Measurements from ENCODE around the gene MORF4L1.
A peak's percentile ranks its signal among the peaks of the same experiment; 100 is the strongest.
"Not testable (repeated sequence)": the region's sequence is repeated elsewhere in the genome, so short reads cannot be mapped to it uniquely, and the experiment has no call there.

The MORF4L1 gene

DNA sequence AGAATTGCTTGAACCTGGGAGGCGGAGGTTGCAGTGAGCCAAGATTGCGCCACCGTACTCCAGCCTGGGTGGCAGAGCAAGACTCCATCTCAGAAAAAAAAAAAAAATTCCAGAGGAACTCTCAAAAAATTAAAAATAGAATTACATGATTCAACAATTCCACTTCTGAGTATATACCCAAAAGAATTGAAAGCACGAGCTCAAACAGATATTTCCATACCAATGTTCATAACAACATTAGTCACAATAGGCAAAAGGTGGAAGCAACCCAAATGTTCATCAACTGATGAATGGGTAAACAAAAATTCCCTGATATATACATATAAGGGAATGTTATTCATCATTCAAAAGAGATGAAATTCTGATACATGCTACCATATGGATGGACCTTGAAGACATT is 16.9 kb upstream of the MORF4L1 start:
- peak; percentile 80 to 86 for DNase-seq (ENCODE audit: low read depth in 2 of 2)

DNA sequence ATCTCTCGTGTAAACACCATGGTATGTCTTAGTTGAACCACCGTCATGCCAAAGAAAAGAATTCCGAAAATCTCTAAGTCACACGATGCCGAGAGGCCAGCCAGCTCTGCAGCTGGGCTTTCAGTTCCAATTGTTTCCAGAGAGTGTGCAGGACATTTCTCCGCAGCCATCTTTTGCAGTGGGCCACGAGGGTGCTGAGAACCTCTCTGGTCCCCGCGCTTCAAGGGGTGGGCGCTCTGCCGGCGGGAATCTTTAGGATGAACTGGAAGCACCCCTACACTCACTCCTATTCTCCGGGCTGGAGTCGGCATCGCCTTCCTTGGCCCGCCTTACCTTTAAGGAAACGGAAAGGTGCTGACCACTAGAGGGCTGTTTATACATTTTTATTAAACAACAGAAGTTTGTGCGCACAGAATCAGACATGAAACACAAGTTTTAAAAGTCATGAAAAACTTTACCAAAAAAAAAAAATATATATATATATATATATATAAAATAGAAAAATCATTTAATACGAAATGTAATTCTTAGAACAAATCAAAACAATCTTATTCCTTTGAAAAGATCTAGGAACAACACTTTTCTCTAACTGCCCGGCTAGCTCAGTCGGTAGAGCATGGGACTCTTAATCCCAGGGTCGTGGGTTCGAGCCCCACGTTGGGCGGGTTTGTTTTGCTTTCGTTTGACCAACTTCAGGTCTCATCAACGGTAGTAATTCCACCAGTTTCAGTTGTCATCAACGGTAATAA is 12.5 kb upstream of the MORF4L1 start:
- peak; percentile 62 to 69 for DNase-seq (ENCODE audit: low read depth in 2 of 2)

DNA sequence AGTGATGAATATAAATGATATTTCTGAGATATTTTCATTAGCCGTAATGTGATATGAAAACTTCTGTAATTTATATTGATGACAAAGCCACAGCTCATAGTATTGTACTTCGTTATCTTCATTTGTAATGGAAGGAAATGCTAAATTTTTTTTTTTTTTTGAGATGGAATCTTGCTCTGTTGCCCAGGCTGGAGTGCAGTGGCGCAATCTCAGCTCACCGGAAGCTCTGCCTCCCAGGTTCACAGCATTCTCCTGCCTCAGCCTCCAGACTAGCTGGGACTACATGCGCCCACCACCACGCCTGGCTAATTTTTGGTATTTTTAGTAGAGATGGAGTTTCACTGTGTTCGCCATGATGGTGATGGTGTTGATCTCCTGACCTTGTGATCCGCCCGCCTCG is 7.1 kb upstream of the MORF4L1 start:
- not testable (repeated sequence) for DNase-seq (ENCODE audit: low read depth in 2 of 2)

DNA sequence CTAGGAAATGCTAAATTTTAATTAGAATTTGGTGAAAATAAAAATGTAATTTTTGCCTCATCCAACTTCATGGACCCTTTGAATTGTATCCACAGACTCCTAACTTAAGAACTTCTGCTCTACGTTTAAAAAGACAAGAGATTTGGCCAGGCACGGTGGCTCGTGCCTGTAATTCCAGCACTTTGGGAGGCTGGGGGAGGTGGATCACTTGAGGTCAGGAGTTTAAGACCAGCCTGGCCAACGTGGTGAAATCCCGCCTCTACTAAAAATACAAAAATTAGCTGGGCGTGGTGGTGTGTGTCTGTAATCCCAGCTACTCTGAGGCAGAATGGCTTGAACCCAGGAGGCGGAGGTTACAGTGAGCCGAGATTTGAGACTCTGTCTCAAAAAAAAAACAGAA is 6.7 kb upstream of the MORF4L1 start:
- DNase-seq (ENCODE audit: low read depth in 2 of 2), result not testable (repeated sequence)

DNA sequence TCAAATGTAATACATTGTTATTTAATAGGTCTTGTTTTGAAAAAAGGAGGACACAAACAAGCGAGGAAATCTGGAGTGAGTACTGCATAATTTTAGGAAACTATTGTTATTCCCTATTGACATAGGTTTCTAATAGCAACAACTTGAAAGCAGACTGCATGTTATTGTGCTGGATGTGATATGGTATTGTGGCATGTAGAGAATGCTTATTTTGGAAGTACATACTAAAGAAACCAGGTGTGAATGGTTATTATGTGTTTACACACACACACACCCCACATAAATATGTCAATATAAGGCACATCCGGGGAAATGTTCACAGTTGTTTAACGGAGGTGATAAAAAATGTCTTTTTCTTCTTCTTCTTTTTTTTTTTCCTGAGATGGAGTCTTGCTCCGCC is 5.9 kb upstream of the MORF4L1 start:
- no peak for DNase-seq (ENCODE audit: low read depth in 2 of 2)

DNA sequence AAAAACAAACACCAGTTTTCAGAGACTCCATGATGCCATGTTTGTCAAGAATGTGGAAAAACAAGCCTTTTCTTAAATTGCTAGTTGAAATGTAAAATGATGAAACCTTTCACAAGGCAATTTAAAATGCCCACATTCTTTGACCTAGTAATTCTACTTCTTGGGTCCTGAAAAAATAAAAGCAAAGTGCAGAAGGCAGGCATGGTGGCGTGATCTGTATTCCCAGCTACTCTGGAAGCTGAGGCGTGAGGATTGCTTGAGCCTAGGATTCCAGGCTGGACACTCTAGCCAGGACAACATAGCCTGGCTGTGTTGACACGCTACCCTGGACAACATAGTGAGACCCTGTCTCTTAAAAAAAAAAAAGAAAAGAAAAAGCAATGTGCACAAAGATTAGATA is 4.3 kb upstream of the MORF4L1 start:
- no peak for DNase-seq (ENCODE audit: low read depth in 2 of 2)

DNA sequence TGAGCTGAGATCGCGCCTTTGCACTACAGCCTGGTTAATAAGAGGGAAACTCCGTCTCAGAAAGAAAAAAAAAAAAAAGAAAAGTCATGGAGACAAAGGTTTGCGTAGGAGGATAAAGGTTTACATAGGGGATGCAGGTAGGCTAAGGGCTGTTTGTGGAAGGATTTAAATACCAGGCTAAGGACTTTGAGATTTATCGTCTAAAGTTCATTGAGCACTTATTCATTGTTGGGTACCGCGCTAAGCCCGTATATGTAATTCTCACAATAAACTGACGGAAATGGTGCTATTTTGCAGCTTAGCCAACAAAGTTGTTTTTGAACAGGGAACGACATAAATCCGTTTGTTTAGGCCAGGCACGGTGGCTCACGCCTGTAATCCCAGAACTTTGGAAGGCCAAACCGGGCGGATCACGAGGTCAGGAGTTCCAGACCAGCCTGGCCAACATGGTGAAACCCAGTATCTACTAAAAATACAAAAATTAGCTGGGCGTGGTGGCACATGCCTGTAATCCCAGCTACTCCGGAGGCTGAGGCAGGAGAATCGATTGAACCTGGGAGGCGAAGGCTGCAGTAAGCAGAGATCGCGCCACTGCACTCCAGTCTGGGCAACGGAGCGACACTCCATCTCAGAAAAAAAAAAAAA is 1.1 kb upstream of the MORF4L1 start:
- DNase-seq (ENCODE audit: low read depth in 2 of 2), result not testable (repeated sequence)

DNA sequence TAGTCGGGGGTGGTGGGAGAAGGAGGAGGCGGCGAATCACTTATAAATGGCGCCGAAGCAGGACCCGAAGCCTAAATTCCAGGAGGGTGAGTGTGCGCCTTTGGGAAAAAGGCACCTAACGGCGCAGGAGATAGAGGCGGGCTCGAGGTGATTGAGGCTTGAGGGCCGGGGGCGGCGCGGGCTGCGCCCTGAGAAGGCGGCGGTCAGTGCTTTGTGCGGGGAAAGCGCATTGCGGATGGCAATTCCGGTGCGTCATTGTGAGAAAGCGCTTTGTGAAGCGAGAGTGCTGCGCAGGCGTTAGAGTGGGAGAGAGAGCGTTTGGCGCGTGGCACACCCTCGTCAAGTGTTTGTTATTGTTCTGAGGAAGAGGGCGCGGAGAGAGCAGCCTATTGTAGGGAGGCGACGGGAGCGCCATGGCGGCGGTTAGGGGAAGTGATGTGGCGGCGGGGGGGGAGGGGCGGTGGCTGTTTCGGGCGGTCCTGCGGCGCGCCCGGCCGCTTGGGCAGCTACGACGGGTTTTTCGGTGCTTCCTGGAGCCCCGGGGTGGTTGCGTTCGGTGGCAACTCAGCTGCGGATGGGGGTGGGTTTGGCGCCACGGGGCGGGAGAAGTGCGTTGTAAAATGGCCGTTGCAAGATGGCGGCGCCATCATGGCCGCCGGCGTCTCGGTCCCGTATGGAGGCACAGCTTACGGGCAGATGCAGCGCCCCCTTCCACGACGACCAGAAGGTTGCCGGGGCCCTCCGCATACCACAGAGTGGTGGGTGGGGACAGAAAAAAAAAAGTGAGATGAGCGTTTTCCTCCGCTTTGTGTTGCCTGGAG is 492 bp downstream of the MORF4L1 start:
- peak; percentile 83 to 86 for DNase-seq (ENCODE audit: low read depth in 2 of 2)

DNA sequence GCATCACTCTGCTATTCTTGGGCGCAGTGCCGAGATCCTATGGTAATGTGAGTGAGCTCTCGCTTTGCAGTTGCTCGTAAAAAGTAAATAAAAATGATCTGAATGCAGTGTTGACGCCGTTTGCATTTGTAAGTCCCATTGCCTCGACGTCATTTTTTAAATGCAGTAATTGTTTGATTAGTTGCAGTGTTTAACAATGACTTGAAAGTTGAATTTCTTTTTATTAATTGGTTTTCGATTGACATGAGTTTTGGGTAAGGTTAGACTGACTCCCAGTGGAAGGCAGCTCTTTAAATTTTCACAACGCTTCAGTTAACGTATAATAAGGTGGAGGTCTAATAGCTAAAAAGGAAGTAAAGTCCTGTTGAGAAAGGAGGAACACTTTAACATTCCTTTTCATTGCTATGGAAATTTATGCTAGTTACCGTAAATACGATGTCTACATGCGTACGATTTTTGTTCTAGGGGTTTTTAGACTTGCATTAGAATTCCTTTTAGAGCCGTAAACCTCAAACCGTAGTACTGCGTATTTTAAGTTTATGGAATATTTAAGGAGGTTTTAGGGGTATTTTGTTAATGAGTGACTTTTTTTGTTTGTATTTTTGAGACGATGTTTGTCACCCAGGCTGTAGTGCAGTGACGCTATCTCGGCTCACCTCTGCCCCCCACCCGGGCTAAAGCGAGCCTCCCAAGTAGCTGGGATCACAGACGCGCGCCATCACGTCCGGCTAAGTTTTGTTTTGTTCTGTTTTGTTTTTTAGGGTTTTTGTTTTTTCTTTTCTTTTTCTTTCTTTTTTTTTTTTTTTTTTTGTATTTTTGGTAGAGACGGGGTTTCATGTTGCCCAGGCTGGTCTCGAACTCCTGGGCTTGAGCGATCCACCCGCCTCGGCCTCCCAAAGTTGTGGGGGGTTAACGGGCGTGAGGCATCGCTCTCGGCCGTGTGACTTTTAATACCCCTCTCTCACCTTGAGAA is 1.4 kb downstream of the MORF4L1 start:
- no peak for DNase-seq (ENCODE audit: low read depth in 2 of 2)

DNA sequence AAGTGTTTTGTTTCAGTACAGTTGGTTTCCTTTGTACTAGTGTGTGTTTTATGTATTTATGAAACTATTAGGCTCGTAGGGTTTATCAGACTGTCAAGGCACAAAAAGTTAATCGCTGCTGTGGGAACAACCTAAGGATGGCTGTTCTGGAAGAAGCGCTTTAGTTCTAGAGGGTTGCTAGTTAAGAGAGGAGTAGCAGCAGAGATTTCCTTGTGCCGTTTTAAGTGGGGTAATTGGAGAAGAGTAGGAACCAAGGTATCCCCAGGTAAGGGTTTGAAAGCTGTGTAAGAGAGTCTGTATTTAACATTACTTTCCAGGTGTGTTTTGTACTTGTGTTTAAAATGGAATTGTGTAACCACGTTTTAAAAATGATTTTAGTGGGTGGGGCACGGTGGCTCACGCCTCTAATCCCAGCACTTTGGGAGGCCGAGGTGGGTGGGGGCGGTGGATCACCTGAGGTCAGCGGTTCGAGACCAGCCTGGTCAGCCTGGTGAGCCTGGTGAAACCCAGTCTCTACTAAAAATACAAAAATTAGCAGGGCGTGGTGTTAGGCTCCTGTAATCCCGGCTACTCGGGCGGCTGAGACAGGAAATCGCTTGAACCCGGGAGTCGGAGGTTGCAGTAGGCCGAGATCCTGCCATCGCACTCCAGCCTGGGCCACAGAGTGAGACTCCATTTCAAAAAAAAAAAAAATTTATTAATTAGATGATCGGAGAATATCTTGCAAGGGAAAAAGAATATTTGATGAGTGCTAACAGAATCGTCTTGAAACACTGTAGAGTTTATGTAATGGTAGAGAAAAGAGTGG is 2.6 kb downstream of the MORF4L1 start:
- DNase-seq (ENCODE audit: low read depth in 2 of 2), result no peak

DNA sequence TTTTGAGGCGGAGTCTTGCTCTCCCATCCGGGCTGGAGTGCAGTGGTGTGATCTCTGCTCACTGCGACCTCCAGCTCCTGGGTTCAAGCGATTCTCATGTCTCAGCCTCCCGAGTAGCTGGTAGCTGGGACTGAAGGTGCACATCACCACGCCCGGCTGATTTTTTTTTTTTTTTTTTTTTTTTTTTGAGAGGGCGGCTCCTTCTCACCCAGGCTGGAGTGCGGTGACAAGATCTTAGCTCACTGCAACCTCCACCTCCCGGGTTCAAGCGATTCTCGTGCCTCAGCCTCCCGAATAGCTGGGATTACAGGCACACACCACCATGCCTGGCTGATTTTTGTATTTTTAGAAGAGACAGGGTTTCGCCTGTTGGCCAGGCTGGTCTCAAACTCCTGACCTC is 4.3 kb downstream of the MORF4L1 start:
- DNase-seq (ENCODE audit: low read depth in 2 of 2), result not testable (repeated sequence)

DNA sequence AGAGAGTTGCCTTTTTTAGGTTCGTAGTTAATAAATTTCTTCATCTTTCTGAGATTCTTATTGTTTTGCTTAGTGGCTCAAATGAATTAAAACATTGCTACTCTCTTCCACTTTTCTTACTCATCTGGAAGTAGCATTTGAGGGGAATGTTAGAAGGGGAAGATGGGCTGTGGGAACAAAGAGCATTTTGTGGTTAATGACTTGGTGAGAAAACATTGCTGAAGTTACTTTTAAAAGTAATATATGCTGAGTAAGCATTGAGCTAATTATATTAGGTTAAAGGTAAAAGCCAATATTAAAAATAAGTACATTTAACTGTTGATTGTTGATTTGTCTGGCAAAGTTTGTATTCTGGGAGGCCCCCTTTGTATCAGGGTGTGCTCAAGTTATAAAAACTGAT is 5.7 kb downstream of the MORF4L1 start:
- DNase-seq (ENCODE audit: low read depth in 2 of 2), result peak in 1 of 2 experiments; percentile 36

DNA sequence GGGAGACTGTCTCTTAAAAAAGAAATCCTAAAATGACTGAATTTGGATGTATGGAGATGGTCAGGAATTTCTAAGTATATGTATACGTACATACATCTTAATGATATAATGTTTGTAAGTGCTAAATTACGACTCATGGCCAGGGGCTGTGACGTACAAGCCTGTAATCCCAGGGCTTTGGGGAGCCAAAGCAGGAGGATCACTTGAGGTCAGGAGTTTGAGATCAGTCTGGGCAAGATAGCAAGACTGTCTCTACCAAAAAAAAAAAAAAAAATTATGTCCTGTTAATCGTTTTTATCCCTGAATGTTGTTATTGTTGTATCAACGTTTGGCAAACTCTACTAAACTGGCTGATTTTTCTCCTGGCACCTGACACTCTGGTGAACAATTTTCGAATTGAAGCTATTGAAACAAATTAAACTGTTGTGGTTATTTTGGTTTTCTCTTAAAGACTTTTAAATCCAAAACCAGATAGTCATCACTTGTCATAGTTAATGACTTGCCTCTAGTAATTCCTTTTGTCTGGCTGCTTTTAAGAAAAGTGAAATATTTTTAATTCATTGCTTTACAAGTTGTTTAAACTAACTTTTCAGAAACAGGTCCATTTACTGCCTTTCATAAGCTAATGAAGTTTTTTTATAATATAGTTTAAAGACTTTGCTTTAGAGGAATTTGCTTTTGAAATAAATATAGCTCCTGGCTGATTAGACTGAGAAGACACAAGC is 7.0 kb downstream of the MORF4L1 start:
- no peak for DNase-seq (ENCODE audit: low read depth in 2 of 2)

DNA sequence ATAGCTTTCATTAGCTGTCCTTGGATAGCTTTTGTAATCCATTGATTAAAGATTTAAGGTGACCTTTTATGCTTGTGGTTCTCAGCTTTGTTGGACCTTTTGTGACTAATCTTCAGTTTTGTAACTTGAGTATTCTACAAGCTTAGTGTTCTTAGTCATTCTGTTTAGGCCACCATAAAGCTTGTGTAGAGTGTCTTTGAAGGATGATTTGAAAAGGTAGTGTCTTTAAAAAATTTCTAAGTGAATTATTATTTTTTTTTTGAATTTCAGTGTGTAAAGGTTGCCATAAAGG is 7.5 kb downstream of the MORF4L1 start:
- DNase-seq (ENCODE audit: low read depth in 2 of 2), result no peak

DNA sequence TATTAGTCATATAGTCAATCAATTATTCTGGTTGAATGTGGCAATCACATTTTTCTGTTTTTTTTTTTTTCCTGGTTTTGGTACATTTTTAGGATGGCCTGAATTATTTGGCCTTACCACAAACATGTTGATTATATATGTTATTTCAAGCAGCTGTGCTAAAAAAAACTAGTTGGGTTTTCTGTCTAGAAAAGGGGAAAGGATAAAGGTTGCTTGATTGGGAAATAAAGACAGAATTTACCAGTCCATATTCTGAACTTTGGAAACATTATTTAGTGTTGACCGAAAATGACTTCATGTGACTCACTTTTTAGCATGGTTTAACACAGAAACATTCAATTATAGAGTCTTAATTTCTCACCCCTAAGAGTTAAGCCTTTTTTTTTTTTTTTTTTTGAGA is 8.1 kb downstream of the MORF4L1 start:
- DNase-seq (ENCODE audit: low read depth in 2 of 2), result peak; percentile 31 to 40

DNA sequence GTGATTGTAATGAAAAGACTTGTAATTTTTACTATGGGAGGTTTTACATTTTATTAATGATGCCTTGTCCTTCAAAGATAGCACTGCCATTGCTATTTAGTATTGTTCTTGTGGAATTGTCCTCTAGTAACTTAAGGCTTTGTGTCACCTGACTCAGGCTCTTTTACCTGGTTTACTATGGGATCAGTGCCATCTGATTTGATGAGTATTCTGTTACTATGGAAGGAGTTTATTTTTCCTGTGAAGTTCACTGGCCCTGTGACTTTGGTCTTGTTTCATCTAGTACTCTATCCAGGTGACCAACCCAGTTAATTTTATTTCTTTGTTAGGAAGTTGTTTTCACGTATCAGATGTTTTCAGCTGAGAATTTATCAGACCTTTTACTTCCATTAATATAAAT is 9.0 kb downstream of the MORF4L1 start:
- no peak for DNase-seq (ENCODE audit: low read depth in 2 of 2)

DNA sequence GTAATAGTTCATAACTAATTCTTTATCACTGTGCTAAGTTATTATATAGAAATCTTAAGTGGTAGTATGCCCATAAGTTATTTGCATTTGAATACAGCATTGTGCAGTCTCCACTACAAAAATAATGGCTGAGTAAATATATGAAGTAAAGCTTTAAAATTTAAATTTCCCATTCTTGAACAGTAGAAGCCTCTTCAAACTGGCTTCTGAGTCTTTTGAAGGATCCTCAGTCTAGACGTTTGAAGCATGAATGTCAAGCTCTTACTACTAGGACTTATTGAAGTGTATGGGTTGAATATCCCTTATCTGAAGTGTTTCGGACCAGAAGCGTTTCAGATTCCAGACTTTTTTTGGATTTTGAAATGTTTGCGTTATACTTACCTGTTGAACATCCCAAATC is 16.3 kb downstream of the MORF4L1 start:
- DNase-seq (ENCODE audit: low read depth in 2 of 2), result no peak

DNA sequence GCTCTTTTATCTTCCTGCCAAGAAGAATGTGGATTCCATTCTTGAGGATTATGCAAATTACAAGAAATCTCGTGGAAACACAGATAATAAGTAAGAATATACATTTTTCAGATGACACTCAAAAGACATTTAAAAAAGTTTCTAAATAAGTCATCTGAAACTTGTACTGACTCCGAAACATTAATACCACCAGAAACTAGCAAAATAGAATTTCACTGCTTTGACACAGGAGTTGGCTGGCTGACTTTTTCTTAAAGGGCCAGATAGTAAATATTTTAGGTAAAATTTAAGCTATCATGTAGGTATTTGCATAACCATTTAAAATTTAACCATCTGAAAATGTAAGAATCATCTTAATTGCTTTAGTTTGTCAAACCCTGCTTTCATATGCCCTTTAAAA is 20.8 kb downstream of the MORF4L1 start:
- DNase-seq (ENCODE audit: low read depth in 2 of 2), result no peak

DNA sequence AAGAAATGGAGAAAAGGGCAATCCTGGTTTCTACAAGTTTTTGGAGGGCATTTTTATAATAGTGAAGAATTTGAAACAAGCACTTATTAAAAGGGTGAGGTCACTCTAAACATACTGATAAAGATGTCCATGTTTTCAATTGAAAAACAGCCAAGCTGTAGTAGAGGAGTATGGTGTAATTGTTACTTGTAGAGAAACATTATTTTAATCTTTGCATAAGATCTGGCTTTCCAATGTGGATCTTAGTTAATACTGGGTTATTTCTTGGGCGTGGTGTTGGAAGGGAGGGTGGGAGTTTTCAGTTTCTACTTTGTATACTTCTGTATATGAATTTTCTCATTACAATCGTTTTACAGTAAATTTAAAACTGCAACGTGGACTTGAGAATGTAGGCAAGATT is 22.8 kb downstream of the MORF4L1 start:
- DNase-seq (ENCODE audit: low read depth in 2 of 2), result no peak

DNA sequence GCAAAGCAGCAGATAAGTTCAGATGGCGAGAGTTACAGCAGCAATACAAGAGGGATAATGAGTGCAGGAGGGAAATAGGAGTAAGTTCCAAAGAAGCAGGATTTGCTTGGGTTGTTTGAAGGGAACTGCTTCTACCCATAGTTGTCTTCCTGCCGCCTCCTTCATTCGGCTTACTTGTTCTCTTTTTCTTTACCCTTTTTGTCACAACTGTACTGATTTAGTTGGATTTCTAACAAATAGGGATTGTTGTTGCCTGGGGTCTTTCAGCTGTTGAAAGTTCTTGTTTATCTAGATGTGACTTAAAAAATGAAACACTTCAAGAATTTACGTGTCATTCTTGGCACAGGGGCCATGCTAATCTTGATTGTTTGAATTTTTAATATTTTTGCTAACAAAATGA is 25.9 kb downstream of the MORF4L1 start:
- DNase-seq (ENCODE audit: low read depth in 2 of 2), result no peak

All from fibroblast of skin of left biceps (primary cell).